Hematopoietic multipotent progenitor cell treated with erythropoietin and hydrocortisone succinate and interleukin-3 and kit ligand, for 6 days (in vitro differentiated cells): ENCODE results near the gene SLC37A3.
"Not testable (repeated sequence)": the region's sequence is repeated elsewhere in the genome, so short reads cannot be mapped to it uniquely, and the experiment has no call there.

ENCODE experiments used
- DNase-seq: peaks from one replicate; pipeline ENCODE4 v3.0.0-alpha.2; 2015

SLC37A3 gene, protein sequence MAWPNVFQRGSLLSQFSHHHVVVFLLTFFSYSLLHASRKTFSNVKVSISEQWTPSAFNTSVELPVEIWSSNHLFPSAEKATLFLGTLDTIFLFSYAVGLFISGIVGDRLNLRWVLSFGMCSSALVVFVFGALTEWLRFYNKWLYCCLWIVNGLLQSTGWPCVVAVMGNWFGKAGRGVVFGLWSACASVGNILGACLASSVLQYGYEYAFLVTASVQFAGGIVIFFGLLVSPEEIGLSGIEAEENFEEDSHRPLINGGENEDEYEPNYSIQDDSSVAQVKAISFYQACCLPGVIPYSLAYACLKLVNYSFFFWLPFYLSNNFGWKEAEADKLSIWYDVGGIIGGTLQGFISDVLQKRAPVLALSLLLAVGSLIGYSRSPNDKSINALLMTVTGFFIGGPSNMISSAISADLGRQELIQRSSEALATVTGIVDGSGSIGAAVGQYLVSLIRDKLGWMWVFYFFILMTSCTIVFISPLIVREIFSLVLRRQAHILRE

DNA sequence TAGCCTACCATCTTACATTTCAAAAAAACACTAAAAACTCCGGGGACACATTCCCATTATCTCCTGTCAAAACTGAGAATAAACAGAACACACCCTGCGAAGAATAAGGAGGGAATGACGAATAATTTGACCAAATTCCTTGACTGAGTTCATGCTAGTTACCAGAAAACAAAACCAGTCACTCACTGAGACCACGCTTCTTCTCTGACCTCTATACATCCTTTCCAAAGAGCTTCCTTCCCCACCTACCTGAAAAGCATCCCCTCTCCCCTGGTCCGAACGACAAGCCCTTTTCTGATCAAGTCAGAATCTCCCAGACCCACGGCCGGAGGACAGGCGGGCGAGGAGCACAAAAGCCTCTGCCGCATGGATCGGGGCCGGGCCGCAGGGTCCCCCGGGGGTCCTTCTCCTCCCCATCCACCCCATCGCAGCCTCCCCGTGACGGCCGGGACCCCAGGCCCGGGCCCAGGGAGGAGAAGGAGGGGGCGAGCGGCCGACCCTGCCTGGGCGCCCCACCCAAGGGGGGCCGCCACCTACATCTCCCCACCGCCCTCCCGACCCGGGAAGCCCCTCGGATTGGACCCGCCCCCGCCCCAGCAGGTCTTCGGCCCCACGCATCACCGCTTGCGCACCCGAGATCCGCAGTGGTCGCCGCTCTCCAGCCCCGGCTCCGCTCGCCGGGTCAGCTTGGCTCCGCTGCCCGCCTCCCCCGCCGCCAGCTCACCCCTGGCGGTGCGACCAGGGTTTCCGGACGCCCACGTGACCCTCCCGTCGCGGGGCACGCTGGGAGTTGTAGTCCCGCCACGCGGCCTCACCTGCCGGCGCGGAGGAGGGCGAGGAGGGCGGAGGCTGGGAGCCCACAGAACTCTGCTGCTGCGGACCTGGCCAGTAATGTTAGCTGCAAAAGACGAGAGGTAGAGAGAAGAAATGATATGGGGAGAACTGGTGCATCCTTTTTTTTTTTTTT lies at the start of gene SLC37A3:
TSS of gene SLC37A3 (minus strand) at position 747 of the 967 bp plus-strand sequence. CDS start 16,004 bp downstream, outside the sequence.
- peak; percentile 87 for DNase-seq

DNA sequence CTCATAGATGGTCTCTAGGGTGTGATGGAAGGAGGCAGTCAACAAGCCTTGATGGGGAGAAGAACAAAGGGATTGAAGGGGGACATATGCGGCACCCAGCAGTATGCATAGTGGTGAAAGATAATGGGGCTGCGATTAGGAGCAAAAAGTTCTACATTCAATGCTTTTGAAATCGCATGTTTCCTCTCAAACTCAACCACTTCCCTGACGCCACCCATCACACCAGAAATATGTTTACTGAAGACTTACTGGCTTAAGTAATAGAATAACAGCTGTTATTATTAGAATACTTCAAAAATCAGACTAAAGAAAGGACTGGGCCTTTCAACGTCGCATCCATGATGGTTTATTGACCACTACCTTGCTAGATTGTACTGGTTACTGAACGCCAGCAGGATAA lies 49.5 kb upstream of the SLC37A3 start:
- peak; percentile 14 for DNase-seq

DNA sequence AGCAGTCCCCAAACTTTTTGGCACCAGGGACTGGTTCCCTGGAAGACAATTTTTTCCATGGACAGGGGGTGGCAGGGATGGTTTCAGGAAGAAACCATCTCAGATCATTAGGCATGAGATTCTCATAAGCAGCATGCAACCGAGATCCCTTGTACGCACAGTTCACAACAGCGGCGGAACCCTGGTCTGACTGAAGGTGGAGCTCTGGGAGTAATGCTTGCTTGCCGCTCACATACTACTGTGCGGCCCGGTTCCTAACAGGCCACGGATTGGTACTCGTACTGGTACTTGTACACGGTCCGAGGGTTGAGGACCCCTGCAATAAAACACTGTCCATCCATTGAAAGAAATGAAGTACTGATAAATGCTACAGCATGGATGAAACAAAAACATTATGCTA lies 48.1 kb upstream of the SLC37A3 start:
- no peak for DNase-seq

DNA sequence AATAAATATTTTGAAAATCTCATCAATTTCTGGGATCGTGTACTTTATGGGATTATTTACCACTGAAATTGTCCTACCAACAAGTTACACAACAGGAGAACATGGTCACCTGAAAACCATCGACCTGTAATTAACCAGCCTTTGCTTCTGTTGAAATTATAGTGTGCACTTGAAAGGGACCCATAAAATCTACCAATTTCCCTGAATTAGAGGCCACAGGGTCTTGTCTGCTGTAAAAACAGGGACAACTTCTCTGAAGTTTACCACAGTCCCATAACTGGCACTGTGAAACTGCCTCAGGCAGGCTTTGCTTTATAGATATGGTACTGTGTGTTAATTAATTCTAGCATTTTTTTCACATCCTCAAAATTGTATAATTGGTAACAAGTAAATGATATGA lies 43.2 kb upstream of the SLC37A3 start:
- no peak for DNase-seq

DNA sequence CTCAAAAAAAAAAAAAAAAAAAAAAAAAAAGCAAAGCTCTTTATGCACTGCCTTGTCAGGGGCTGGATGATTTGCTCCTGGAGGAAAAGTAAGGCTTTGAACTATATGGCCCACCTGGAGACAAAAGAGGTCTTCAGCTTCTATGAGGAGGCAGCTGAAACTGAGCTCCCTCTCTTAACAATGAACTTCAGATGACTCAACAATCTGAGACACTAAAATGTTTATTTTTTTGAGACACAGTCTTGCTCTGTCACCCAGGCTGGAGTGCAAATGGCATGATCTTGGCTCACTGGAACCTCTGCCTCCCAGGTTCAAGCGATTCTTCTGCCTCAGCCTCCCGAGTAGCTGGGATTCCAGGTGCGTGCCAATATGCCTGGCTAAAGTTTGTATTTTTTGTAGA lies 42.3 kb upstream of the SLC37A3 start:
- DNase-seq, result no peak

DNA sequence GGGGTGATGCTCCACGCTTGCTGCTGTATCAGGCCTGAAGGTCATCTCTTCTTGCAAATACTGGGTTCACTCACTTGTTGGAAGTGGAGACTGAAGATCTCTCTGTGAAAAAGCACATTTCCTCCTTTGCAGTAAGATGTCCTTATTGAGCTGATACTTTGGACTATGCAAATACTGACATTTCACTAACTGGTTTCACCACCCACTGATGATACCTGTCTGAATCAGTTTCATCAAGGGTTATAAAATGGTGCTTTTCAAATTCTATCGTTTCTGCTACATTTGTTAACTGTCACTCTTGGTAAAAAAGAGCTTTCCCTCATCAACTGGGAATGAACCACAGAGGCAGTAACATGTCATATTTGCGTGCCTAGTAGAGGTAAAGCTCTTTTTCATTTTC lies 41.0 kb upstream of the SLC37A3 start:
- no peak for DNase-seq

DNA sequence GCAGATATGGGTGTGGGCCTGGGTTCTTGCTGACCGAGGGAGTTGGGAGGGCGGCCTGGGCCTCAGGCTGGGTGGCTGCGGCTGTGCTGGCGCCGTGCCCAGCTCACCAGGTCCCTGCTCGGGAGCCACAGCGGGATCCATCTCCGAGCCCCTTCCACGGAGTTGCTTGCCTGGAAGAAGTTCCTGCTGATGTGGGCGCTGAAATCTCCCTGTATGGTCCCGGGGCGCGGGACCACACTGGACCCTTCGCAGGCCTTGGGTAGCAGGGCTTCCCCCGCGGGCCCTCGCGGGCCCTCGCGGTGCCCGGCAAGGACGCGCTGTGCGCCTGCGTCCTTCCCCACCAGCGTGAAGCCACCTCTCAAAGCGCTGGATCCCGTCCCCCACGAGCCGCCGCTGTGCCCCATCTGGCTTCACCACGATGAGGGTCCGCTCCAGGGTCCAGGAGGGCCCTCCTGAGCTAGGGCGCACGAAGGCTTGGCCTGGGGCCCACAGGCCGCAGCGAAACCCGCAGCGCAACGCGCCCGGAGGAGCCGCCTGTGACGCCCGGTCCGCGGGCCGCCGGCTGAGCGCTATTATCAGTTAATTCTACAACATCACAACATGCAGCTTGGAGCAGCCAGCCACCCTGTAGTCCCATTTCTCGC lies 37.0 kb upstream of the SLC37A3 start:
- DNase-seq, result peak; percentile 15

DNA sequence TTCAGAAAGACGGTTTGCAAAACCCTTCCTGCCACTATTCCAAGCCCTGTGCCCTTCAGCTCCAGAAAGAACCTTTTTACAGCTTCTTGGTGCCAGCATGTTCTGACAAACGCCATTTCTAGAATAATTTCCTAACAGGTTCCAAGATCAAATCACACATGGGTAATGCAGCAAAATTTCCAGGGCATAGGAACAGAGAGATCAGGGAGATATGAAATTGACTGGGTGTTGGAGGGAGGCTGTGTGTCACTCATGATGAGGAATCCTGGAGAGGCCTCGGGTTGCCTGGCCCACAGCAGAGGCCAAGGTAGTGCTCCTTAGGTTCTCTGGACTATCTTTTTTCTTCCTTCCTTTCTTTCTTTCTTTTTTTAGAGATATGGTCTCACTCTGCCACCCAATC lies 35.1 kb upstream of the SLC37A3 start:
- DNase-seq, result no peak

DNA sequence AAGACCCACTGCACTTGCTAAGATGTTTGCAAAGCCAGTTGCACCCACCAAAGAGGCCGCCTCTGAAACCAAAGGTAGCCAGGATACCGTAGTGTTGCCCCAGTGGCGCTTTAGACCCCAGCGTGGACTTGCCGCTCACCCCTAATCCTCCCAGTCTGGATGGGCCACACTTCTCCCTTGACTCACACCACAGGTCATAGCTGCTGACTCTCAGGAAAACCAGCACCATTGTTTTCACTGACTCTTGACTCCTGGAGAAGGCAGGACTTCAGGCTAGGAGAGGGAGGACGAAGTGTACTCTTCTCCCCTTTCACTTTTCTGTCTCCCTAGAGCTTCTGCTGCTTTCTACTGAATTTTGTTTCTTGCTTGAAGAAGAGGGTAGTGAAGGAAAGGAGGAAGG lies 27.8 kb upstream of the SLC37A3 start:
- DNase-seq, result no peak

DNA sequence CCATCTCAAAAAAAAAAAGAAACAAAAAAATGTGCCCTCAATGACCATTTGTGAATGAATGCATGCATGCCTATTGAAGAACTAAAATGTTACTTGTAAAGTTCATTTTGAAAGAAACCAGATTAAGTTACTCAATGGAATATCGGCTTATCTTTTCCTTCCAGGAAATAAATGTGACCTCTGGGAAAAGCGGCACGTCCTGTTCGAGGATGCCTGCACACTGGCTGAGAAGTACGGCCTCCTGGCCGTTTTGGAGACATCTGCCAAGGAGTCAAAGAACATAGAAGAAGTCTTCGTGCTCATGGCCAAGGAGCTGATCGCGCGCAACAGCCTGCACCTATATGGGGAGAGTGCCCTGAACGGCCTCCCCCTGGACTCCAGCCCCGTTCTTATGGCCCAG lies 27.4 kb upstream of the SLC37A3 start:
- DNase-seq, result no peak

DNA sequence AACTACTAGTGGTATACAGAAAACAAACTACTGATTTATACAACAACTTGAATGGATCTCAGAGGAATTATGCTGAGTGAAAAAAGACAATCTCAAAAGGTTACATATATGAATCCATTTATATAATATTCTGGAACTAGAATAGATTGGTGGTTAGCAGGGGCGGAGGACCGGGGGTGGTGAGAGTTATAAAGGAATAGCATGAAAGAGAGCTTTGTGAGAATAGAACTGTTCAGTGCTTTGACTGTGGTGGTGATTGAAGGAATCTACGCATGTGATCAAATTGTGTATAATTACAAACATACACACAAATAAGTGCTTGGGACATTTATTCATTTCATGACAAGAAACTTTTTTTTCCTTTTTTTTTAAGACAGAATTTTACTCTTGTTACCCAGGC lies 25.2 kb upstream of the SLC37A3 start:
- no peak for DNase-seq

DNA sequence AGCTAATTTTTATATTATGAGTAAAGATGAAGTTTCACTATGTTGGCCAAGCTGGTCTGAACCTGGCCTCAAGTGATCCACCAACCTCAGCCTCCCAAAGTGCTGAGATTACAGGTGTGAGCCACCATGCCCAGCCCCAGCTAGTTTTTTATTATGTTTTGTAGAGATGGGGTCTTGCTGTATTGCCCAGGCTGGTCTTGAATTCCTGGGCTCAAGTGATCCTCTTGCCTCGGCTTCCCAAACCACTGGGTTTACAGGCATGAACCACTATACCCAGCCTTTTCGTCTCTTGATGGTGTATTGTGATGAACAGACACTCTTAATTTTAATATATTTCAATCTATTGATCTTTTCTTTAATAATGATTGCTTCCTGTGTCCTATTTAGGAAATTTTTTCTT lies 23.2 kb upstream of the SLC37A3 start:
- no peak for DNase-seq

DNA sequence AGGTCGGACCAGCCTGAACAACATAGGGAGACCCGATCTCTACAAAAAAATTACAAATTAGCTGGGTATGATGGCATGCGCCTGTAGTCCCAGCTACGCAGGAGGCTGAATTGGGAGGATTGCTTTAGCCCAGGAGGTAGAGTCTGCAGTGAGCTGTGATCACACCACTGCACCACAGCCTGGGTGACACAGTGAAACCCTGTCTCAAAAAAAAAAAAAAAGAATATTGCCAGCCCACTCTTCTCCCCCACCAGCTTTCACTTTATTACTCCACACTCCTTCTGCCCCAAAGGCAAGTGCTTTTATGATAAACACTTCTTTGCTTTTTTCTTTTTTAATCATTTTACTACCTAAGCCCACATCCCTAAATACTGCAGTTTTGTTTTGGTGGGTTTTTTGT lies 20.3 kb upstream of the SLC37A3 start:
- no peak for DNase-seq

DNA sequence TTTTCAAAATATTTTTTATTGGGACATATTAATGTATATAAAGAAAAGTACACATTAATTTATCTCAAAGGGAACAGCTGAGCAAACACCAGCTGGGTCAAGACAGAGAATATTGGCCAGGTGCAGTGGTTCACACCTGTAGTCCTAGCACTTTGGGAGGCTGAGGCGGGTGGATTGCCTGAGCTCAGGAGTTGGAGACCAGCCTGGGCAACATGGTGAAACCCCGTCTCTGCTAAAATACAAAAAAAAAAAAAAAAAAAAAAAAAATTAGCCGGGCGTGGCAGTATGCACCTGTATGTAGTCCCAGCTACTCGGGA lies 19.8 kb upstream of the SLC37A3 start:
- not testable (repeated sequence) for DNase-seq

DNA sequence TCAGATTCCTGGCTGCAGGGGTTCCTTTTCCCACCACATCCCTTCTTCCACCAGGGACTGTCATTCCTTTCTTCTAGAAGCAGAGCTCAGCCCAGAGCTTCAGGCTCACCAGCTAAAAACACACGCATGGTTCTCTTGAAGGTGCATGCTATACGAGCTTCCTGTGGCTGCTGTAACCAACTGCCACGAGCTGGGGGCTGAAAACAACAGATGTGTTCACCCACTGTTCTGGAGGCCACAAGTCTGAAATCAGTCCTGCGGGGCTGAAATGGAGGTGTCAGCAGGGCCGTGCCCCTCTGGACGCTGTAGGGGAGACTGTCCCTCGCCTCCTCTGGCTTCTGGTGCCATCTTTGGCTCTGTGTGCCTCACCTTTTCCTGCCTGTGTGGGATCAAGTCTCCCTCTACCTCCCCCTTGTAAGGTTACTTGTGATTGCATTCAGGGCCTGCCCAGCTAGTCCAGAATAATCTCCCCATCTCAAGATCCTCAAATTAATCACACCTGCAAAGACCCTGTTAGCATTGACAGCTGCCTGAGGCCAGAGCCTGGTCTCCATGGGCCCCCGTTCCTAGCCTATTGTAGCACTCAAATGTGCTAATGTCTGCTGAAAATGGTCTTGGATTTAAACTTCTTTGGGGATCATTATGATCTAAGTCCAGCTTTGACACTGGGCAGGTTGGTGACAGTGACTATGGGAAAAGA lies 19.3 kb upstream of the SLC37A3 start:
- DNase-seq, result no peak

DNA sequence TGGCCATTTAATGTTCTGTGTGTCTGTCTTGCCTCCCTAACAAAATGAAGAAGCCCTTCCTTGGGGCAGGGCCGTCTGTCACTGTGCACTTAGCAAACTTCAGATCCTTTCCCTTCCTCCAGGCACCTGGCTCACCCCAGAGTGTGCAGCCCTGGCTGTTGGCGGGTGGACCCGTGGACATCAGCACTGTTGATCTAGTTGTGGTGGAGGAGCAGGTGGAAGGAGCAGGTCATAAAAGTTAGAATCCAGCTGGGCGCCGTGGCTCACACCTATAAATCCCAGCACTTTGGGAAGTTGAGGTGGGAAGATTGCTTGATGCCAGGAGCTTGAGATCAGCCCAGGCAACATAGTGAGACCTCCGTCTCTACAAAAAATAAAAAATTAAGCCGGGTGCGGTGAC lies 18.2 kb upstream of the SLC37A3 start:
- DNase-seq, result no peak

DNA sequence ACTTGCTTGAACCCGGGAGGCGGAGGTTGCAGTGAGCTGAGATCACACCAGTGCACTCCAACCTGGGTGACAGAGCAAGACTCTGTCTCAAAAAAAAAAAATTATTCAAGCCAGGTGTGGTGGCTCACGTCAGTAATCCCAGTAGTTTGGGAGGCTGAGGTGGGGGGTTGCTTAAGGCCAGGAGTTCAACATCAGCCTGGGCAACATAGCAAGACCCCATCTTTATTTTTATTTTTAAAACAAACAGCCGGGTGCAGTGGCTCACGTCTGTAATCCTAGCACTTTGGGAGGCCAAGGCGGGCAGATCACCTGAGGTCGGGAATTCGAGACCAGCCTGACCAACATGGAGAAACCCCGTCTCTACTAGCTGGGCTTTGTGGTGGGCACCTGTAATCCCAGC lies 17.5 kb upstream of the SLC37A3 start:
- DNase-seq, result not testable (repeated sequence)

DNA sequence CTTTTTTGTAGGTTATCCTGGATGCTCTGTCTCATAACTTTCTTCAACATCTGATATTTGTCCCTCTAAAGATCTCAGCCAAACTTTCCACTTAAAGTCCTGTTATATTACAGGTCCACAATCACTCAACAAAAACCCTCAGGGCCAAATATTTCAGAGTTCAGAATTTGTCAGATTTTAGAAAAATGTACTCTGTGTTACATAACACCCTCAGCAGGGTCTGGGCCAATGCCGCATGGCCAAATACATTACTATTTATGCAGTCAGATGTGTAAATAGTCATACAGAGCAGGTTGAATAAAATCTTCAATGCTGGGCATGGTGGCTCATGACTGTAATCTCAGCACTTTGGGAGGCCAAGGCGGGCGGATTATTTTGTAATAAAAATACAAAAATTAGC lies 17.0 kb upstream of the SLC37A3 start:
- DNase-seq, result no peak

DNA sequence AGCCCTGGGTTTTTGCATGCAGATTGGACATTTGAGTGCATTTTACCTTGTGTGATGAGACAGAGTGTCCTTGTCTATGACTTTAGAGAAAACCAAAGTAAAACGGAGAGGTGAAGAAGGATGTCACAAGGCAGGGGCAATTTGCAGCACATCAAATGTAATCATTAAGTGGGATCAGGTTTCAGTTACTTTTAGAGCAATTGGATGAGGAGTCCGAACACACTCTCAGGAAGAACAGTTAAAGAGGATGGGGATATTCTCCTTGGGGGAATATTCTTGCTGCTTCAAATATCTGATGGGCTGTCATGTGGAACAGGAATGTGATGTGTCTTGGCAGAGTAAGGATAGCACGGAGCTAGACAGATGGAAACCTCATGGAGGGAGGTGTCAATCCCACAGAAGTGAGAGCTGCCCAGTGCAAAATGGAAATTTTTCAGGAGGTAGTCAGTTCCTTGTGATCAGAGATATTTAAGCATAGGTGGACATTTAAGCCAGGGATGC lies 6.3 kb upstream of the SLC37A3 start:
- no peak for DNase-seq

DNA sequence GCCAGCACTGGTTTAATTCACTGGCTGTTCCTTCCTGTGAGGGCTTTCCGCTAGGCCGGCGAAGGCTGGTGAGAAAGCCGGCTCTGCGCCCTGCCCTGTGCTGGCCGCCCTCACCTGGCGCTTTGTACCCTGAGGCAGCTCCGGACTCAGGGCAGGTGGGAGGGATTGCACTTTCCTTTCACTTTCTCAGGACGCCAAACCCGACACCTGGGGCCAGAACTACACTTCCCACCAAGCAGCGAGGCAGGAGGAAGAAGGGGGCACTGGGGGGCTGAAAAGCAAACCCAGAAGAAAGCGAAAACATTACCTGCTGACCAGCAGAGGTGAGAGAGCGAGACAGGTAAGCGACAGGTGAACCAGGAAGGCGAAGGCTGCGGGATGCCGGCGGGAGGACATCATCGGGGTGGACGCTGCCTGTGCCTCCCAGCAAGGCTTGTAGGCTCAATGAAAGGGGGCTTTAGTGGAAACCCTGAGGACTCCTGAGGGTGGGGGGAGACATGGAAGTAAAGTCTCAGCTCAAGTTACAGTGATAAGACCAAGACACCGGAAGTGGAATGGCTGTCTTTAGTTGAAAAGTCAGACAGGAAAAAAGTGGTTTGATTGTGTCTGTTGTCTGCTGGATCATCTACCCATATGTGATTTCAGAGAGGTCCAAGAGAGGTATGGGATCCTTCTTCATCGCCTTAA lies 5.7 kb upstream of the SLC37A3 start, which contains the start of gene RAB19:
TSS of gene RAB19 (plus strand) at position 181 of the 687 bp plus-strand sequence. CDS start 3,589 bp downstream, outside the sequence.
- DNase-seq, result peak; percentile 38

DNA sequence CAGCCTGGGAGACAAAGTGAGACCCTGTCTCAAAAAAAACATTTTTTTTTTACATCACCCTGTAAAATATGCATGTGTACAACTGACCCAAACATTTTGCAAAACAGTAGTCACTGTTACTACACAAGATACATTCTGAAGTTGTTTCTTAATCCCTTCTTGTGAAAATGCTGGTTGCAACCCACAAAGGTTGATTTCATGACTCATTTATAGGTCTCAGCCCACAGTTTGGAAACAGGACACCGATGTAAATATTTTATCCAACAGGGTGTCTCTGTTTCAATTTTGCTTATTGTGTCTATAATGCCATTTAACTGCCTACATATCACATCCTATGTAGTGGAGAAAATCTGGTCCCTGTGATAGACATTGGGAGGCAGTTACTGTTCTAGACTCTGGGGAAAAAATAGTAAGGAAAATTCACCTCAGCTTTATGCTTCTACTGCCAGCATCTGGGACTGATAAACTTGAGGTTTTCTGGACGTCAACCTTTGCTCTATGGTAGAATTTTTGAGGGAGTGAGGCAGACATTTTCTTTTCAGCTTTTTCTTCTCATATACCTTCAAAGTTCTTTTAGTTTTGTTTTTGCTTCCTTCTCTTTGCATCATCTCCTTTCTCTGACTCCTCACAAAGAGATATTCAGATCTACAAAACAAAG lies 4.0 kb upstream of the SLC37A3 start:
- DNase-seq, result peak; percentile 32
